Liver (tissue), 9 donors: ENCODE measurements around the gene TMEM97. TPM values are rescaled to one million over a fixed set of nuclear protein-coding genes. Genes with fewer than 3 reads are reported as not detected.

ENCODE experiments used
- DNase-seq: peaks from one replicate; pipeline ENCODE4 v3.0.0-alpha.2; 2017; ENCODE audit warnings: low spot score
- H3K27ac ChIP-seq, 2 donors: one replicate each; pipeline ENCODE4 v1.7.0; 2013; ENCODE audit warnings: inconsistent platforms in 2 of 2, low read length in 2 of 2, control low read depth in 1 of 2, low read depth in 1 of 2, mild to moderate bottlenecking in 1 of 2
- H3K27me3 ChIP-seq, 4 donors: one replicate each; pipeline versions ENCODE4 v1.6.1 to v1.7.0; 2013; ENCODE audit warnings: low read length in 3 of 4, inconsistent platforms in 1 of 4, mild to moderate bottlenecking in 1 of 4, moderate library complexity in 1 of 4; ENCODE audit not compliant: control insufficient read depth in 4 of 4, insufficient read depth in 4 of 4
- H3K36me3 ChIP-seq, 4 donors: one replicate each; pipeline versions ENCODE4 v1.6.1 to v1.7.0; 2013; ENCODE audit warnings: low read length in 3 of 4, mild to moderate bottlenecking in 3 of 4, low read depth in 1 of 4, moderate library complexity in 1 of 4; ENCODE audit not compliant: control insufficient read depth in 4 of 4, insufficient read depth in 3 of 4
- H3K4me1 ChIP-seq, 4 donors: one replicate each; pipeline versions ENCODE4 v1.6.1 to v1.7.0; 2013; ENCODE audit warnings: low read length in 3 of 4, mild to moderate bottlenecking in 3 of 4, moderate library complexity in 1 of 4; ENCODE audit not compliant: control insufficient read depth in 4 of 4, insufficient read depth in 4 of 4
- H3K4me3 ChIP-seq, 3 donors: one replicate each; pipeline versions ENCODE4 v1.6.1 to v1.7.0; 2013; ENCODE audit warnings: low read length in 3 of 3, control low read depth in 1 of 3, low read depth in 1 of 3, mild to moderate bottlenecking in 1 of 3
- H3K9ac ChIP-seq, 2 donors: one replicate each; pipeline ENCODE4 v1.7.0; 2013; ENCODE audit warnings: low read length in 2 of 2, mild to moderate bottlenecking in 2 of 2, moderate library complexity in 2 of 2, control low read depth in 1 of 2, low read depth in 1 of 2
- H3K9me3 ChIP-seq, 4 donors: one replicate each; pipeline versions ENCODE4 v1.6.1 to v1.7.0; 2013; ENCODE audit warnings: low read length in 3 of 4; ENCODE audit not compliant: control insufficient read depth in 4 of 4
- ATF3 ChIP-seq: IDR thresholded peaks from 2 replicates; pipeline ENCODE4 v1.6.1; 2016; ENCODE audit warnings: antibody characterized with exemption
- CTCF ChIP-seq: fragments of 150-350 bp; IDR thresholded peaks from 2 replicates; pipeline ENCODE4 v1.5.1; 2017; ENCODE audit warnings: improper control_type of control experiment, low read depth, low read length; ENCODE audit not compliant: missing input control
- EGR1 ChIP-seq, 2 donors: IDR thresholded peaks; 2 replicates each; pipeline ENCODE4 v1.6.1; 2016 to 2018; ENCODE audit warnings: antibody characterized with exemption in 2 of 2, low read depth in 2 of 2
- FOXA1 ChIP-seq: IDR thresholded peaks from 2 replicates; pipeline ENCODE4 v1.6.1; 2016; ENCODE audit warnings: antibody characterized with exemption
- FOXA2 ChIP-seq: IDR thresholded peaks from 2 replicates; pipeline ENCODE4 v1.6.1; 2016; ENCODE audit warnings: antibody characterized with exemption
- GABPA ChIP-seq, 2 donors: IDR thresholded peaks in 1 of 2; conservative IDR thresholded peaks in 1 of 2; 2 replicates each; pipeline ENCODE4 v1.6.1; 2016; ENCODE audit warnings: antibody characterized with exemption in 2 of 2, mild to moderate bottlenecking in 1 of 2, moderate library complexity in 1 of 2
- HNF4A ChIP-seq, 2 donors: conservative IDR thresholded peaks; 2 replicates each; pipeline ENCODE4 v1.6.1; 2016; ENCODE audit warnings: antibody characterized with exemption in 2 of 2, mild to moderate bottlenecking in 2 of 2
- JUND ChIP-seq, 2 donors: IDR thresholded peaks; 2 replicates each; pipeline ENCODE4 v1.6.1; 2016; ENCODE audit warnings: antibody characterized with exemption in 2 of 2
- MAX ChIP-seq: IDR thresholded peaks from 2 replicates; pipeline ENCODE4 v1.6.1; 2016; ENCODE audit warnings: antibody characterized with exemption
- NR2F2 ChIP-seq: IDR thresholded peaks from 2 replicates; pipeline ENCODE4 v1.6.1; 2016; ENCODE audit warnings: antibody characterized with exemption
- RAD21 ChIP-seq, 2 donors: IDR thresholded peaks; 2 replicates each; pipeline ENCODE4 v1.6.1; 2016; ENCODE audit warnings: antibody characterized with exemption in 2 of 2, mild to moderate bottlenecking in 2 of 2
- REST ChIP-seq: IDR thresholded peaks from 2 replicates; pipeline ENCODE4 v1.6.1; 2016; ENCODE audit warnings: antibody characterized with exemption, mild to moderate bottlenecking
- RXRA ChIP-seq, 2 donors: IDR thresholded peaks; 2 replicates each; pipeline ENCODE4 v1.6.1; 2017 to 2018; ENCODE audit warnings: antibody characterized with exemption in 2 of 2, mild to moderate bottlenecking in 1 of 2
- SP1 ChIP-seq: IDR thresholded peaks from 2 replicates; pipeline ENCODE4 v1.6.1; 2018; ENCODE audit warnings: antibody characterized with exemption, mild to moderate bottlenecking
- TAF1 ChIP-seq: conservative IDR thresholded peaks from 2 replicates; pipeline ENCODE4 v1.6.1; 2016; ENCODE audit warnings: antibody characterized with exemption, mild to moderate bottlenecking
- YY1 ChIP-seq: IDR thresholded peaks from 2 replicates; pipeline ENCODE4 v1.6.1; 2016; ENCODE audit warnings: antibody characterized with exemption, mild to moderate bottlenecking
- ZBTB33 ChIP-seq: IDR thresholded peaks from 2 replicates; pipeline ENCODE4 v1.6.1; 2016; ENCODE audit warnings: antibody characterized with exemption
- WGBS: extraction: QIAGEN DNeasy Blood & Tissue Kit; methylation state at CpG from one replicate; pipeline ENCODE4 v1.1.7; 2013; 5-methylcytosine and 5-hydroxymethylcytosine counted together
- polyA plus RNA-seq, 2 donors: library from polyadenylated mRNA; stranded (reverse) in 1 of 2; unstranded in 1 of 2; fragments of 200-250 nt in 1 of 2; fragments of >200 nt in 1 of 2; fragmentation: Nextera tagmentation in 1 of 2; extraction: Ambion mirVana in 1 of 2; gene quantifications; one replicate each; pipeline versions ENCODE4 v1.2.1 to v1.2.3, GENCODE V29; 2013 to 2015
- total RNA-seq, 2 donors: library from RNA; depleted of rRNA; stranded (reverse); fragments of >200 nt; gene quantifications; one replicate each; pipeline ENCODE4 v1.2.3, GENCODE V29; 2014
- donor health status: healthy.
- donor health status: healthy.
- donor health status: healthy.
- donor health status: healthy.
- donor health status: healthy.

Gene TMEM97
- total and polyA plus RNA-seq, 4 donors = 29.5 to 90.2 (median 63.5) TPM

- Histone ChIP-seq H3K27me3 (no peaks in the 10 kb centered on the region), H3K4me1 (peaks cover 0 to 2% (median 0%) of the 10 kb centered on the region in 4 donors), H3K9me3 (no peaks in the 10 kb centered on the region), H3K36me3 (no peaks in the 10 kb centered on the region), H3K27ac (no peak overlapping the region), H3K9ac (no peak overlapping the region), H3K4me3 (no peak overlapping the region)
- TF ChIP-seq GABPA (IDR thresholded peaks at IDR 0.05 in 1 of 2, conservative IDR thresholded peaks at IDR 0.05 in 1 of 2) = no peak
- no peak for TF ChIP-seq JUND (IDR thresholded peaks at IDR 0.05)
- no peak for TF ChIP-seq REST
- no peak for TF ChIP-seq CTCF
- no peak for TF ChIP-seq FOXA2
- TF ChIP-seq RXRA (IDR thresholded peaks at IDR 0.05) = no peak
- TF ChIP-seq SP1 = no peak
- no peak for TF ChIP-seq NR2F2
- no peak for TF ChIP-seq RAD21 (IDR thresholded peaks at IDR 0.05)
- TF ChIP-seq ZBTB33 = no peak
- TF ChIP-seq TAF1 = no peak
- TF ChIP-seq ATF3 = no peak
- no peak for TF ChIP-seq FOXA1
- TF ChIP-seq EGR1 (IDR thresholded peaks at IDR 0.05; ENCODE audit: low read depth in 2 of 2) = no peak
- 80% methylated on average over 3 of the region's 3 CpGs for WGBS
- DNase-seq = no peak
Observed at GRCh38 chr17:28295677-28296578, 23.1 kb upstream of the TMEM97 start.

GRCh38 chr17:28298449-28298848 lies 20.6 kb upstream of the TMEM97 start:
- no peaks in the 10 kb centered on the region for H3K36me3 ChIP-seq
- no peak overlapping the region for H3K9ac ChIP-seq
- no peak overlapping the region for H3K4me3 ChIP-seq
- 86% methylated on average over 3 of the region's 3 CpGs for WGBS
- no peak for DNase-seq
- TF ChIP-seq EGR1 (IDR thresholded peaks at IDR 0.05; ENCODE audit: low read depth in 2 of 2) (no peak), FOXA2 (no peak), MAX (no peak), ZBTB33 (no peak), TAF1 (no peak), HNF4A (conservative IDR thresholded peaks at IDR 0.05) (no peak), YY1 (no peak), JUND (IDR thresholded peaks at IDR 0.05) (no peak), RXRA (IDR thresholded peaks at IDR 0.05) (no peak)
- H3K27me3 ChIP-seq = no peaks in the 10 kb centered on the region
- H3K27ac ChIP-seq = no peak overlapping the region
- H3K4me1 ChIP-seq = peaks cover 0 to 2% (median 0%) of the 10 kb centered on the region in 4 donors
- H3K9me3 ChIP-seq = no peaks in the 10 kb centered on the region
